Measurements from ENCODE around the gene ATP6V1B1.
"Not testable (repeated sequence)": the region's sequence is repeated elsewhere in the genome, so short reads cannot be mapped to it uniquely, and the experiment has no call there.

ATP6V1B1 gene

GRCh38 chr2:70994009-70994698, 58.5 kb downstream of the ATP6V1B1 start:
- H3K4me3 ChIP-seq (ENCODE audit: low read depth, low read length): peak overlapping the region; percentile 81
- no peak for DNase-seq (ENCODE audit: low read depth)
- TF ChIP-seq, protein P1, sequence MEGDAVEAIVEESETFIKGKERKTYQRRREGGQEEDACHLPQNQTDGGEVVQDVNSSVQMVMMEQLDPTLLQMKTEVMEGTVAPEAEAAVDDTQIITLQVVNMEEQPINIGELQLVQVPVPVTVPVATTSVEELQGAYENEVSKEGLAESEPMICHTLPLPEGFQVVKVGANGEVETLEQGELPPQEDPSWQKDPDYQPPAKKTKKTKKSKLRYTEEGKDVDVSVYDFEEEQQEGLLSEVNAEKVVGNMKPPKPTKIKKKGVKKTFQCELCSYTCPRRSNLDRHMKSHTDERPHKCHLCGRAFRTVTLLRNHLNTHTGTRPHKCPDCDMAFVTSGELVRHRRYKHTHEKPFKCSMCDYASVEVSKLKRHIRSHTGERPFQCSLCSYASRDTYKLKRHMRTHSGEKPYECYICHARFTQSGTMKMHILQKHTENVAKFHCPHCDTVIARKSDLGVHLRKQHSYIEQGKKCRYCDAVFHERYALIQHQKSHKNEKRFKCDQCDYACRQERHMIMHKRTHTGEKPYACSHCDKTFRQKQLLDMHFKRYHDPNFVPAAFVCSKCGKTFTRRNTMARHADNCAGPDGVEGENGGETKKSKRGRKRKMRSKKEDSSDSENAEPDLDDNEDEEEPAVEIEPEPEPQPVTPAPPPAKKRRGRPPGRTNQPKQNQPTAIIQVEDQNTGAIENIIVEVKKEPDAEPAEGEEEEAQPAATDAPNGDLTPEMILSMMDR (IDR thresholded peaks at IDR 0.05; ENCODE audit: low read depth, low read length, missing control alignments): no peak
- in situ Hi-C loops (cut with HindIII; ENCODE audit: low sequenced_read_pairs): no loop called here

- H3K4me3 ChIP-seq (ENCODE audit: low read depth, low read length): peak within 1 kb of the TSS; percentile 81
- DNase-seq (ENCODE audit: low read depth): peak; percentile 39
- TF ChIP-seq, protein P1 (IDR thresholded peaks at IDR 0.05; ENCODE audit: low read depth, low read length, missing control alignments): peak; percentile 71
- in situ Hi-C loops (cut with HindIII; ENCODE audit: low sequenced_read_pairs): no loop called here
Observed at GRCh38 chr2:70994699-70995425, 59.2 kb downstream of the ATP6V1B1 start, which contains the start of gene TEX261. Gene TEX261, minus strand, starts transcription at chr2:70994873. Its CDS starts 116 bp downstream, at chr2:70994757.

DNA sequence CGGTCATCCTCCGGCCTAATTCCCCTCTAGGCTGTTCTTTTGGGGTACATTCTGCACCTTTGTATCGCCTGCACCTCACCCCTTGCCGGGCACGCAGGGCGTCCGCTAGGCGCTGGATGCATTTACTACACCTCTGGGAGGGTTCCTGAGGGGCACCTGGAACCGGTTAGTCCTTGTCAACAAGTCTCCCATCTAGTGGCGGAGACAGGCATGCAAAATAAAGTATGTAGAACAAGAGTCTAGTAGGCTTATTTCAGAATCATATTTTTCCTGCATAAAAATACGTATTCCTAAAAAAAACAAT, 59.7 kb downstream of the ATP6V1B1 start:
- in situ Hi-C loops (cut with HindIII; ENCODE audit: low sequenced_read_pairs): no loop called here
- H3K4me3 ChIP-seq (ENCODE audit: low read depth, low read length): peak overlapping the region; percentile 81
- TF ChIP-seq, protein P1 (IDR thresholded peaks at IDR 0.05; ENCODE audit: low read depth, low read length, missing control alignments): peak; percentile 54
- DNase-seq (ENCODE audit: low read depth): peak; percentile 19

DNA sequence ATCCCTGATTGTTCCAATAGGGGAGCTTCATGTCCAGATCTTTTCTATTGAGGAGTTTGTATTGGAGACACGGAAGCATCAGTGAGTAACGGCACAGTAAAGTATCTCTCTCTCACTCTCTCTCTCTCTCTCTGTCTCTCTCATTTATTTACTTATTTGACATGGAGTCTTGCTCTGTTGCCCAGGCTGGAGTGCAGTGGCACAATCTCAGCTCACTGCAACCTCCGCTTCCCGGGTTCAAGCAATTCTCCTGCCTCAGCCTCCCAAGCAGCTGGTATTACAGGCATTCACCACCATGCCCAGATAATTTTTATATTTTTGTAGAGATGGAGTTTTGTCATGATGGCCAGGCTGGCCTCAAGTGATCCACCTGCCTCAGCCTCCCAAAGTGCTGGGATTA, 63.2 kb downstream of the ATP6V1B1 start:
- H3K4me3 ChIP-seq (ENCODE audit: low read depth, low read length); in situ Hi-C loops (cut with HindIII; ENCODE audit: low sequenced_read_pairs); DNase-seq (ENCODE audit: low read depth): not testable (repeated sequence)

- DNase-seq (ENCODE audit: low read depth): no peak
- in situ Hi-C loops (cut with HindIII; ENCODE audit: low sequenced_read_pairs): no loop called here
Observed at GRCh38 chr2:70999362-70999761, 63.7 kb downstream of the ATP6V1B1 start.

GRCh38 chr2:70999931-71000330, 64.2 kb downstream of the ATP6V1B1 start:
- in situ Hi-C loops (cut with HindIII; ENCODE audit: low sequenced_read_pairs); DNase-seq (ENCODE audit: low read depth); H3K4me3 ChIP-seq (ENCODE audit: low read depth, low read length): not testable (repeated sequence)

More at GRCh38 chr2:70999362-70999761, 63.7 kb downstream of the ATP6V1B1 start:
- no peak overlapping the region for H3K4me3 ChIP-seq (ENCODE audit: low read depth, low read length)
- TF ChIP-seq, protein P1 (IDR thresholded peaks at IDR 0.05; ENCODE audit: low read depth, low read length, missing control alignments): no peak

GRCh38 chr2:71000780-71001591, 65.3 kb downstream of the ATP6V1B1 start:
- DNase-seq (ENCODE audit: low read depth): no peak
- in situ Hi-C loops (cut with HindIII; ENCODE audit: low sequenced_read_pairs): no loop called here
- TF ChIP-seq, protein P1 (IDR thresholded peaks at IDR 0.05; ENCODE audit: low read depth, low read length, missing control alignments): peak; percentile 90
- H3K4me3 ChIP-seq (ENCODE audit: low read depth, low read length): peak overlapping the region; percentile 16
